OCI-LY1 (cell line): ENCODE measurements around the gene KIF1C.

Experiments used
- CTCF ChIP-seq: fragments of 200-600 bp; sonication (generic), shearing (Covaris generic); IDR thresholded peaks from 2 replicates; pipeline ENCODE4 v1.5.1; 2017; ENCODE audit warnings: mild to moderate bottlenecking, antibody characterized with exemption, low read length, moderate library complexity, mixed read lengths
- EZH2 ChIP-seq: fragments of 200-600 bp; sonication (generic), shearing (Covaris generic); IDR thresholded peaks from 2 replicates; pipeline ENCODE4 v1.8.0; 2017; ENCODE audit warnings: borderline replicate concordance, mixed run types, mild to moderate bottlenecking, antibody characterized with exemption, low read length, moderate library complexity, mixed read lengths

- no peak for TF ChIP-seq CTCF
- TF ChIP-seq EZH2 = no peak
Observed at GRCh38 chr17:4972752-4973151, 25.0 kb upstream of the KIF1C start.
